HEK293T (cell line): Measurements from ENCODE around the gene MTX1.

Source experiments
- BHLHE40 ChIP-seq: fragments of 450-650 bp; IDR thresholded peaks from 2 replicates; pipeline ENCODE4 v1.6.1; 2016; ENCODE audit warnings: mild to moderate bottlenecking, moderate library complexity, borderline replicate concordance
- FOXM1 ChIP-seq: fragments of 450-650 bp; IDR thresholded peaks from 2 replicates; pipeline ENCODE4 v1.6.1; 2017; ENCODE audit warnings: mild to moderate bottlenecking, borderline replicate concordance

GRCh38 chr1:155170101-155170785, 38.3 kb upstream of the MTX1 start:
- no peak for TF ChIP-seq BHLHE40
- TF ChIP-seq FOXM1 = no peak
